MCF 10A (cell line): ENCODE measurements around the gene AAGAB. TPM values are rescaled to one million over a fixed set of nuclear protein-coding genes. Genes with fewer than 3 reads are reported as not detected.
A peak's percentile ranks its signal among the peaks of the same experiment; 100 is the strongest.

Experiments used
- BruUV-seq: library from RNA; stranded (reverse); fragments of 400-500 nt; replicated peaks from 2 replicates; lab custom pipeline; 2021; lab: Mats Ljungman, UMichigan
- CTCF ChIA-PET: fragments of 300-600 bp; sonication (Branson Sonifier 250); formaldehyde crosslinking; extraction: SDS; loops from one replicate; lab custom pipeline; 2021; ENCODE audit warnings: antibody characterized with exemption, inconsistent platforms; lab: Yijun Ruan, JAX
- POLR2A ChIA-PET: fragments of 300-600, 350-650 bp; sonication (Branson Sonifier 250); formaldehyde crosslinking; extraction: SDS; loops from one replicate; lab custom pipeline; 2020; ENCODE audit warnings: antibody characterized with exemption, inconsistent platforms; lab: Yijun Ruan, JAX
- DNase-seq: peaks from one replicate; pipeline ENCODE4 v3.0.0-alpha.2; 2018; ENCODE audit not compliant: unreplicated experiment
- H3K27ac Mint-ChIP-seq: one replicate; pipeline ENCODE4 v1.8.0; 2022; ENCODE audit warnings: mild to moderate bottlenecking, low read depth, mixed read lengths; ENCODE audit not compliant: unreplicated experiment
- H3K27me3 Mint-ChIP-seq: one replicate; pipeline ENCODE4 v1.8.0; 2022; ENCODE audit warnings: mixed read lengths; ENCODE audit not compliant: insufficient read depth, unreplicated experiment
- H3K36me3 Mint-ChIP-seq: one replicate; pipeline ENCODE4 v1.8.0; 2022; ENCODE audit warnings: mild to moderate bottlenecking, moderate library complexity, mixed read lengths; ENCODE audit not compliant: insufficient read depth, unreplicated experiment
- H3K4me1 Mint-ChIP-seq: one replicate; pipeline ENCODE4 v1.8.0; 2022; ENCODE audit warnings: mixed read lengths; ENCODE audit not compliant: insufficient read depth, unreplicated experiment
- H3K4me3 Mint-ChIP-seq: one replicate; pipeline ENCODE4 v1.8.0; 2022; ENCODE audit warnings: mild to moderate bottlenecking, moderate library complexity, mixed read lengths; ENCODE audit not compliant: unreplicated experiment
- H3K9me3 Mint-ChIP-seq: one replicate; pipeline ENCODE4 v1.8.0; 2022; ENCODE audit warnings: mixed read lengths; ENCODE audit not compliant: unreplicated experiment
- intact Hi-C: fragments of 100-400 bp; cut with micrococcal nuclease; formaldehyde crosslinking; loops from 2 replicates; pipeline ENCODE4 v1.14.1; 2022
- total RNA-seq: library from RNA; stranded (reverse); gene quantifications from 2 replicates; pipeline ENCODE4 v1.2.3, GENCODE V29; 2022
- TF ChIP-seq, protein P1 (sequence below): fragments of 200-600 bp; IDR thresholded peaks from one replicate; pipeline ENCODE4 v1.8.0; 2022; ENCODE audit warnings: antibody characterized with exemption, mild to moderate bottlenecking; ENCODE audit not compliant: unreplicated experiment

Gene AAGAB
- total RNA-seq, 1 experiment from 2014 or later, result 52.7 TPM

DNA sequence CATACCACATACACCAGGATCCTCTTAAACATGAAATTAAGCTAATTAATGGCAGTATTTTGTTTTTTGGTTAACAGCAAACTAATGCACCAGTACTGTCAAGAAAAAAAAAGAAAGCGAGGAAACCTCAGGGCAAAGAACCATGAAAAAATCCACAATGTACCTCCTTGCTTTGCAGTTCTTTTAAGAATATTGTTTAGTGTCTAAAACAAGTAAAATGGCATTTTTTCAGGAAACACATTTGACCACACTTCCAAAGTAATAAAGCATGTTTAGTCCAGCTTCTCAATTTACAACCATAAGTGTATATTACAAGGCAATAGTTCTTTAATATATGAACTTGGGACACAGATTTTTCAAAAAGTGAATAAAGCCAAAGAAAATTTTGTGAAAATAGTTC is 26.6 kb downstream of the AAGAB start:
- TF ChIP-seq, protein P1, sequence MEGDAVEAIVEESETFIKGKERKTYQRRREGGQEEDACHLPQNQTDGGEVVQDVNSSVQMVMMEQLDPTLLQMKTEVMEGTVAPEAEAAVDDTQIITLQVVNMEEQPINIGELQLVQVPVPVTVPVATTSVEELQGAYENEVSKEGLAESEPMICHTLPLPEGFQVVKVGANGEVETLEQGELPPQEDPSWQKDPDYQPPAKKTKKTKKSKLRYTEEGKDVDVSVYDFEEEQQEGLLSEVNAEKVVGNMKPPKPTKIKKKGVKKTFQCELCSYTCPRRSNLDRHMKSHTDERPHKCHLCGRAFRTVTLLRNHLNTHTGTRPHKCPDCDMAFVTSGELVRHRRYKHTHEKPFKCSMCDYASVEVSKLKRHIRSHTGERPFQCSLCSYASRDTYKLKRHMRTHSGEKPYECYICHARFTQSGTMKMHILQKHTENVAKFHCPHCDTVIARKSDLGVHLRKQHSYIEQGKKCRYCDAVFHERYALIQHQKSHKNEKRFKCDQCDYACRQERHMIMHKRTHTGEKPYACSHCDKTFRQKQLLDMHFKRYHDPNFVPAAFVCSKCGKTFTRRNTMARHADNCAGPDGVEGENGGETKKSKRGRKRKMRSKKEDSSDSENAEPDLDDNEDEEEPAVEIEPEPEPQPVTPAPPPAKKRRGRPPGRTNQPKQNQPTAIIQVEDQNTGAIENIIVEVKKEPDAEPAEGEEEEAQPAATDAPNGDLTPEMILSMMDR, result no peak
- no peaks in the 10 kb centered on the region for H3K9me3 Mint-ChIP-seq
- intact Hi-C loops, result no loop called here
- no peaks in the 10 kb centered on the region for H3K27me3 Mint-ChIP-seq
- no peak overlapping the region for H3K27ac Mint-ChIP-seq
- DNase-seq, result no peak
- H3K4me3 Mint-ChIP-seq, result no peak overlapping the region
- peaks cover 13% of the 10 kb centered on the region for H3K4me1 Mint-ChIP-seq
- POLR2A ChIA-PET, result interaction anchor here (0.7 to 2.3 kb wide), 6 partner anchors 10 to 342 kb away, joined by 3 to 7 read pairs (median 3); no protein-coding TSS in a partner anchor
- H3K36me3 Mint-ChIP-seq, result peaks cover 32% of the 10 kb centered on the region
- BruUV-seq, result no TSS peak
- CTCF ChIA-PET, result no interaction called here

DNA sequence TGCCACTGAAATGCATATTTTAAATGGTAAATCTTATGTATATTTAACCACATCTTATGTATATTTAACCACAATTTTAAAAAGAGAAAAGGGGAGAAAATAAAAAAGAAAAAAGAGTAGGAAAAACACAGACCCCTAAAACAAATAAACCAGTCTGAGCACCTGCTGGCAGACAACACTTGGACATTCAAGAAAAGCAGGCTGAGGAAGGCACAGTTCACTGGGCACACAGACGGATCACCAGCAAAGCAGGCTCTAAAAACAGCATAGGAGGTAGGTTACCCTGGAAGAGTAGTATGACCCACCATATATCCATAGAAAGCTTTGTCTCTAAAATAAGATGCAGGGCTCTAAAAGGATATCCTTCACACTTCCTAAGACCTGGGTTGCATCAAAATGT is 27.0 kb downstream of the AAGAB start:
- Mint-ChIP-seq H3K4me1 (peaks cover 13% of the 10 kb centered on the region), H3K36me3 (peaks cover 32% of the 10 kb centered on the region), H3K27ac (no peak overlapping the region), H3K4me3 (no peak overlapping the region), H3K27me3 (no peaks in the 10 kb centered on the region), H3K9me3 (no peaks in the 10 kb centered on the region)
- intact Hi-C loops, result no loop called here
- TF ChIP-seq, protein P1, result no peak
- POLR2A ChIA-PET, result interaction anchor here (0.7 to 2.3 kb wide), 5 partner anchors 10 to 295 kb away, joined by 3 to 7 read pairs (median 3); no protein-coding TSS in a partner anchor
- CTCF ChIA-PET, result no interaction called here
- DNase-seq, result no peak
- BruUV-seq, result no TSS peak

DNA sequence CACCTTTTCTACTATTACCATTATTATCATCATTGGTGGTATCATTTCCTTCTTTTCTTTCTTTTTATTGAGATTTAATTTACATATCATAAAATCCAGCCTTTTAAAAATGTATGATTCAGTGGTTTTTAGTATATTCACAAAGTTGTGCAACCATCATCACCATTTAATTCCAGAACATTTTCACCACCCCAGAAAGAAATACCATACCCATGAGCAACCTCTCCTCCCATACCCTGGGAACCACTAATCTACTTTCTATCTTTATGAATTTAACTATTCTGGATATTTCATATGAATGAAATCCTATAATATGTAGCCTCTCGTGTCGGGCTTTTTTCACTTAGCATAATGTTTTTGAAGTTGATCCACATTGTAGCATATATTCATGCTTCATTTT is 29.1 kb downstream of the AAGAB start:
- no peak overlapping the region for H3K27ac Mint-ChIP-seq
- CTCF ChIA-PET, result interaction anchor here (1.3 kb wide), 1 partner anchor 15 kb away, joined by 9 read pairs; no protein-coding TSS in a partner anchor
- POLR2A ChIA-PET, result interaction anchor here (0.5 to 3.1 kb wide), 19 partner anchors 8 to 638 kb away, joined by 3 to 17 read pairs (median 4); partner anchors contain the start of genes AAGAB and IQCH

DNA sequence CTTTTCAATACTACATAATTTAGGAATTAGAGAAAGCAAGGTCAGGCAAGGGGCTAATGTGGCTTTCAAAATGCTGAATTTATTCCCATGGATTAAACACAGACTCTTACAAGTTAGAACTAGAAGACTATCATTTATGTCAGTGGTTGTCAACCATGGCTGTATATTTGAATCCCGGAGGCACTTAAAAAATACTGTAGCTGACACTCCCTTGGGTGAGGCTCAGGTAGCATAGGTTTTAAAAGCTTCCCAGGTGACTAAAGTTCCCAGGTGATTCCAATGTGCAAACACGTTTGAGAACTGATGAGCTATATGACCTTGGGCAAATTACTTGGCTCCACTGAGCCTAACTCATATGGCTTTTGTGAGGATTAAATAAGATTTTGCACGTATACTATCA is 29.6 kb downstream of the AAGAB start:
- TF ChIP-seq, protein P1, result no peak
- DNase-seq, result peak; percentile 63
- Mint-ChIP-seq H3K36me3 (peaks cover 15% of the 10 kb centered on the region), H3K4me1 (peaks cover 13% of the 10 kb centered on the region), H3K27me3 (no peaks in the 10 kb centered on the region), H3K4me3 (peak overlapping the region; percentile 35), H3K27ac (no peak overlapping the region), H3K9me3 (no peaks in the 10 kb centered on the region)
- ChIA-PET POLR2A (interaction anchor here (0.5 to 3.1 kb wide), 19 partner anchors 9 to 639 kb away, joined by 3 to 17 read pairs (median 4); partner anchors contain the start of genes AAGAB and IQCH), CTCF (interaction anchor here (0.6 to 1.3 kb wide), 3 partner anchors 15 to 50 kb away, joined by 3 to 9 read pairs (median 3); no protein-coding TSS in a partner anchor)
- intact Hi-C loops, result no loop called here
- no TSS peak for BruUV-seq

More for the DNA sequence above, 29.1 kb downstream of the AAGAB start:
- DNase-seq, result peak; percentile 52
- H3K27me3 Mint-ChIP-seq, result no peaks in the 10 kb centered on the region
- TF ChIP-seq, protein P1, result no peak
- H3K4me3 Mint-ChIP-seq, result peak overlapping the region; percentile 35
- H3K36me3 Mint-ChIP-seq, result peaks cover 17% of the 10 kb centered on the region
- no peaks in the 10 kb centered on the region for H3K9me3 Mint-ChIP-seq
- BruUV-seq, result no TSS peak
- intact Hi-C loops, result no loop called here
- H3K4me1 Mint-ChIP-seq, result peaks cover 13% of the 10 kb centered on the region
